HepG2 (cell line): ENCODE measurements around the gene RPL18. TPM values are rescaled to one million over a fixed set of nuclear protein-coding genes. Genes with fewer than 3 reads are reported as not detected.

Experiments
- ATAC-seq: fragments of 200-7000 bp; cut with Tn5 transposase; 3 replicates; pipeline ENCODE4 v1.9.1; 2020; ENCODE audit warnings: mild to moderate bottlenecking, moderate library complexity
- BruUV-seq: library from RNA; stranded (reverse); fragments of 400-500 nt; replicated peaks from 2 replicates; lab custom pipeline; 2021; lab: Mats Ljungman, UMichigan
- CTCF ChIA-PET: fragments of 300-600 bp; formaldehyde crosslinking; extraction: SDS; loops from one replicate; lab custom pipeline; 2021; ENCODE audit warnings: low total read pairs, inconsistent platforms, low intra/inter-chr PET ratio; lab: Yijun Ruan, JAX
- POLR2A ChIA-PET: fragments of 350-600 bp; sonication (Branson Sonifier 250); formaldehyde crosslinking; loops from one replicate; lab custom pipeline; 2020; ENCODE audit warnings: antibody characterized with exemption, inconsistent platforms; lab: Yijun Ruan, JAX
- DNase-seq: peaks from one replicate; pipeline ENCODE4 v3.0.0-alpha.2; 2015; ENCODE audit warnings: low spot score
- FAIRE-seq: peaks from 3 replicates; lab custom pipeline; 2011; peaks lifted over from hg19 to GRCh38; lab: Jason Lieb, UNC
- H2AFZ ChIP-seq: one replicate; pipeline ENCODE4 v1.6.1; 2011; ENCODE audit warnings: low read length, inconsistent platforms
- H3K27ac ChIP-seq: fragments of 300-600 bp; 3 replicates; pipeline ENCODE4 v1.8.0; 2011; ENCODE audit warnings: mixed run types, mild to moderate bottlenecking, mixed read lengths, low read length, inconsistent platforms; ENCODE audit not compliant: insufficient read depth; ENCODE audit errors: extremely low read length
- H3K27me3 ChIP-seq, 2 experiments: fragments of 200-600 bp in 1 of 2; 2 replicates in 1 of 2; 3 replicates in 1 of 2; pipeline versions ENCODE4 v1.6.0 to v1.8.0; 2011; ENCODE audit warnings: low read length in 2 of 2, mild to moderate bottlenecking in 2 of 2, moderate library complexity in 2 of 2, inconsistent platforms in 1 of 2; ENCODE audit not compliant: insufficient read depth in 2 of 2, control insufficient read depth in 1 of 2
- H3K36me3 ChIP-seq, 2 experiments: fragments of 200-600 bp in 1 of 2; replicated peaks in 1 of 2; 2 replicates in 1 of 2; 3 replicates in 1 of 2; pipeline versions ENCODE4 v1.5.1 to v1.8.0; 2011; ENCODE audit warnings: low read length in 2 of 2, inconsistent platforms in 1 of 2; ENCODE audit not compliant: insufficient read depth in 2 of 2, control insufficient read depth in 1 of 2
- H3K4me1 ChIP-seq: 2 replicates; pipeline ENCODE4 v1.5.1; 2012; ENCODE audit warnings: low read length, inconsistent platforms; ENCODE audit not compliant: insufficient read depth
- H3K4me2 ChIP-seq: 2 replicates; pipeline ENCODE4 v1.6.0; 2011; ENCODE audit warnings: low read depth, low read length, inconsistent platforms
- H3K4me3 ChIP-seq, 3 experiments: fragments of 200-600 bp in 1 of 3; sonication (generic), shearing (Covaris generic) in 1 of 3; replicated peaks in 1 of 3; 2 replicates each; pipeline ENCODE4 v1.5.1; 2011 to 2016; ENCODE audit warnings: low read length in 3 of 3, inconsistent platforms in 2 of 3, low read depth in 2 of 3, mild to moderate bottlenecking in 2 of 3, control low read depth in 1 of 3, mixed read lengths in 1 of 3; ENCODE audit not compliant: insufficient read depth in 1 of 3
- H3K79me2 ChIP-seq: one replicate; pipeline ENCODE4 v1.6.1; 2011; ENCODE audit warnings: low read length, inconsistent platforms; ENCODE audit not compliant: insufficient read depth
- H3K9ac ChIP-seq: 2 replicates; pipeline ENCODE4 v1.6.0; 2011; ENCODE audit warnings: mild to moderate bottlenecking, low read depth, low read length, inconsistent platforms; ENCODE audit not compliant: insufficient read depth
- H3K9me3 ChIP-seq: 2 replicates; pipeline ENCODE4 v1.5.1; 2012; ENCODE audit warnings: mild to moderate bottlenecking, low read length
- H4K20me1 ChIP-seq: 2 replicates; pipeline ENCODE4 v1.6.0; 2011; ENCODE audit warnings: inconsistent platforms, mild to moderate bottlenecking, low read length, moderate library complexity; ENCODE audit not compliant: insufficient read depth
- GTF3A ChIP-seq: sonication (generic); formaldehyde crosslinking; conservative IDR thresholded peaks from 2 replicates; pipeline ENCODE4 v1.4.0; 2020; ENCODE audit warnings: mild to moderate bottlenecking, missing genetic modification reagents
- LRRFIP1 ChIP-seq: sonication (generic); formaldehyde crosslinking; conservative IDR thresholded peaks from 2 replicates; pipeline ENCODE4 v1.4.0; 2020; ENCODE audit warnings: missing genetic modification reagents
- MLLT10 ChIP-seq: sonication (generic); formaldehyde crosslinking; IDR thresholded peaks from 2 replicates; pipeline ENCODE4 v1.4.0; 2020; ENCODE audit warnings: missing genetic modification reagents
- PHF21A ChIP-seq: sonication (generic); formaldehyde crosslinking; IDR thresholded peaks from 2 replicates; pipeline ENCODE4 v1.5.0; 2020; ENCODE audit warnings: mild to moderate bottlenecking, missing genetic modification reagents
- RARA ChIP-seq: IDR thresholded peaks from 2 replicates; pipeline ENCODE4 v1.6.1; 2016; ENCODE audit warnings: missing genetic modification reagents, missing compliant biosample characterization
- SMARCE1 ChIP-seq: fragments of 450-650 bp; IDR thresholded peaks from 2 replicates; pipeline ENCODE4 v1.6.1; 2017; ENCODE audit warnings: borderline replicate concordance
- SP4 ChIP-seq: sonication (generic); formaldehyde crosslinking; IDR thresholded peaks from 2 replicates; pipeline ENCODE4 v1.8.1; 2023; ENCODE audit warnings: mild to moderate bottlenecking, missing genetic modification reagents
- SPEN ChIP-seq: sonication (generic); formaldehyde crosslinking; IDR thresholded peaks from 2 replicates; pipeline ENCODE4 v1.5.1; 2020; ENCODE audit warnings: low read depth, mild to moderate bottlenecking, missing genetic modification reagents
- ZBTB7A ChIP-seq: sonication (generic); formaldehyde crosslinking; IDR thresholded peaks from 2 replicates; pipeline ENCODE4 v1.8.0; 2022; ENCODE audit warnings: mild to moderate bottlenecking, missing genetic modification reagents
- ZC3H4 ChIP-seq: sonication (generic); formaldehyde crosslinking; IDR thresholded peaks from 2 replicates; pipeline ENCODE4 v1.4.0; 2020; ENCODE audit warnings: missing genetic modification reagents, borderline replicate concordance
- ZNF280B ChIP-seq: sonication (generic); formaldehyde crosslinking; IDR thresholded peaks from 2 replicates; pipeline ENCODE4 v1.5.0; 2020; ENCODE audit warnings: missing genetic modification reagents, mild to moderate bottlenecking, borderline replicate concordance
- ZNF562 ChIP-seq: sonication (generic); formaldehyde crosslinking; IDR thresholded peaks from 2 replicates; pipeline ENCODE4 v1.8.0; 2022; ENCODE audit warnings: missing genetic modification reagents, borderline replicate concordance
- ZNF639 ChIP-seq: conservative IDR thresholded peaks from 2 replicates; pipeline ENCODE4 v1.6.1; 2018; ENCODE audit warnings: missing genetic modification reagents
- ZNF710 ChIP-seq: sonication (generic); formaldehyde crosslinking; IDR thresholded peaks from 2 replicates; pipeline ENCODE4 v1.5.0; 2020; ENCODE audit warnings: mild to moderate bottlenecking, missing genetic modification reagents, borderline replicate concordance
- WGBS: methylation state at CpG from one replicate; pipeline ENCODE4 v1.1.6; 2017; ENCODE audit warnings: low lambda C conversion rate; 5-methylcytosine and 5-hydroxymethylcytosine counted together
- in situ Hi-C: cut with HindIII; loops from 2 replicates; pipeline ENCODE4 v1.10.0; 2017; ENCODE audit warnings: low pct_unique_long_range_greater_than_20kb; ENCODE audit not compliant: extremely low pct_ligation_motif_present
- intact Hi-C: fragments of 100-400 bp; cut with micrococcal nuclease; formaldehyde crosslinking; loops from one replicate; pipeline ENCODE4 v1.10.0; 2022; ENCODE audit not compliant: unreplicated experiment
- polyA plus RNA-seq, 8 experiments: library from polyadenylated mRNA; depleted of rRNA in 3 of 8; stranded (reverse) in 7 of 8; unstranded in 1 of 8; fragments of >200 nt; fragmentation: Illumina TruSeq in 4 of 8; extraction: Trizol in 4 of 8; gene quantifications; 2 replicates each; pipeline versions ENCODE4 v1.2.1 to v1.2.3, GENCODE V29; 2011 to 2016; ENCODE audit warnings: low read depth in 4 of 8, missing spikeins in 1 of 8, mixed read lengths in 1 of 8; ENCODE audit not compliant: insufficient read depth in 1 of 8
- total RNA-seq, 5 experiments: library from RNA; depleted of rRNA; stranded (reverse); fragments of >200 nt; fragmentation: Illumina TruSeq; extraction: Trizol; gene quantifications; 2 replicates each; pipeline ENCODE4 v1.2.3, GENCODE V29; 2016; ENCODE audit warnings: low read depth in 1 of 5

RPL18 gene
- total and polyA plus RNA-seq, 2 of the 13 experiments (the other 11 are each of a cell fraction or from before 2014, with no cell fraction given) = 1,485 to 1,639 TPM

- TF ChIP-seq RARA (CRISPR knock-in tag) (no peak), ZNF280B (CRISPR knock-in tag) (no peak), ZNF710 (CRISPR knock-in tag) (no peak)
Measured at GRCh38 chr19:48646722-48647216, 27.8 kb upstream of the RPL18 start (continued).

GRCh38 chr19:48646001-48646721, 27.2 kb upstream of the RPL18 start, which contains the start of gene CA11:
Gene CA11 (minus strand): TSS chr19:48646187. CDS start chr19:48645632, 555 bp downstream.
- Histone ChIP-seq H3K9ac (peak within 1 kb of the TSS; percentile 52), H3K79me2 (no peaks in the 10 kb centered on the region), H3K4me1 (peaks cover 18% of the 10 kb centered on the region), H4K20me1 (no peaks in the 10 kb centered on the region), H3K4me3 (peak within 1 kb of the TSS; percentile 52 to 69 (median 59)), H3K9me3 (no peaks in the 10 kb centered on the region), H3K27me3 (peaks cover 0 to 1% of the 10 kb centered on the region in 2 experiments; a peak in 2 of 5 replicates), H3K4me2 (peak within 1 kb of the TSS; percentile 88), H2AFZ (peak within 1 kb of the TSS; percentile 86), H3K27ac (no peak within 1 kb of the TSS), H3K36me3 (no peaks in the 10 kb centered on the region)
- peak; percentile 92 for ATAC-seq
- no peak for FAIRE-seq
- WGBS = 1% methylated on average over 26 of the region's 33 CpGs
- POLR2A ChIA-PET = interaction anchor here (1.2 to 3.4 kb wide), 8 partner anchors 9 to 161 kb away, joined by 3 to 16 read pairs (median 4); partner anchors contain the start of genes DBP, RPL18 and SPHK2
- CTCF ChIA-PET = interaction anchor here (0.7 to 1.6 kb wide), 4 partner anchors 9 to 189 kb away, joined by 3 to 10 read pairs (median 5); partner anchors contain the start of gene DBP
- intact Hi-C loops = loop anchor here (2.0 kb wide), 1 partner anchor 35 kb away; no protein-coding TSS in a partner anchor
- BruUV-seq = no TSS peak
- DNase-seq = peak; percentile 70
- in situ Hi-C loops = loop anchor here (5.0 kb wide), 2 partner anchors 141 to 196 kb away; no protein-coding TSS in a partner anchor
- TF ChIP-seq MLLT10 (CRISPR knock-in tag) (no peak), PHF21A (CRISPR knock-in tag) (no peak), ZNF639 (no peak), ZC3H4 (no peak), ZNF562 (CRISPR knock-in tag) (no peak), ZBTB7A (CRISPR knock-in tag) (peak; percentile 21; the same call in 1 of the 2 replicates), GTF3A (no peak), SMARCE1 (no peak), SPEN (CRISPR knock-in tag) (peak; percentile 70), LRRFIP1 (CRISPR knock-in tag) (no peak), SP4 (CRISPR knock-in tag) (peak; percentile 66)
